ENCODE measurements around the gene NBAS. TPM values are rescaled to one million over a fixed set of nuclear protein-coding genes. Genes with fewer than 3 reads are reported as not detected.

Gene NBAS
- total and polyA plus RNA-seq, 9 of the 15 experiments (the other 6 are each of a cell fraction or from before 2014, with no cell fraction given): 15.3 to 94.4 (median 69.9) TPM

DNA sequence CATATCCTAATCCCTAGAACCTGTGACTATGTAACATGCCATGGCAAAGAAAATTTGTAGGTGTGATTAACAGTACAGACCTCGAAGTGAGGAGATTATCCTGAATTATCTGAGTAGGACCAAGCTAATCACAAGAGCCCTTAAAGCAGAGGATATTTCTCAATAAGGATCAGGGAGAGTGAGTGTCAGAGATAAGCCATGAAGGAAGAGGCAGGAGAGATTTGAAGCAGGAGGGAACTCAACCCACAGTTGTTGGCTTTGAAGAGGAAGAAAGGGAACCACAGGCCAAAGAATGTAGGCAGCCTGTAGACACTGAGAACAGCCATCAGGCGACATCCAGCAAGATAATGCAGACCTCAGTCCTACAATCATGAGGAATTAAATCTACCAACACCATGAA lies 229.3 kb downstream of the NBAS start:
- in situ Hi-C loops (cut with MboI) (no loop called here), intact Hi-C loops (cut with micrococcal nuclease) (no loop called here)
- H3K27ac ChIP-seq (ENCODE audit: extremely low read depth, low read depth, low read length): no peak overlapping the region
- H3K36me3 ChIP-seq (ENCODE audit: control insufficient read depth, insufficient read depth, low read length): peaks cover 71% of the 10 kb centered on the region
- H3K79me2 ChIP-seq (ENCODE audit: control insufficient read depth, insufficient read depth, low read length): no peaks in the 10 kb centered on the region
- 11% methylated on average over 2 of the region's 2 CpGs for WGBS (ENCODE audit: insufficient coverage, low coverage, missing lambda C conversion rate)
- TF ChIP-seq CBFA2T2 (conservative IDR thresholded peaks at IDR 0.05) (peak; percentile 55), MTA2 (IDR thresholded peaks at IDR 0.05; ENCODE audit: low read depth) (0 out of 2 replicates have a peak, but pooled peaks have one; percentile 16), TCF3 (CRISPR knock-in tag; IDR thresholded peaks at IDR 0.05) (peak; percentile 68), FUS (optimal IDR thresholded peaks at IDR 0.05; ENCODE audit: low read depth, low read length) (no peak), ZNF217 (CRISPR knock-in tag; IDR thresholded peaks at IDR 0.05) (no peak), TEAD4 (IDR thresholded peaks at IDR 0.05; ENCODE audit: low read length) (peak; percentile 54; the same call in 1 of the 2 replicates), TEAD4 (CRISPR knock-in tag; IDR thresholded peaks at IDR 0.05; ENCODE audit: borderline replicate concordance) (no peak), CEBPB (tag; IDR thresholded peaks at IDR 0.05) (peak; percentile 57), ZNF232 (CRISPR knock-in tag; IDR thresholded peaks at IDR 0.05) (no peak), TAL1 (IDR thresholded peaks at IDR 0.05) (peak; percentile 50; the same call in 1 of the 2 replicates), NUFIP1 (IDR thresholded peaks at IDR 0.05; ENCODE audit: partially characterized antibody) (no peak), NCOA2 (IDR thresholded peaks at IDR 0.05; ENCODE audit: partially characterized antibody in 2 of 2) (no peak), GTF2F1 (IDR thresholded peaks at IDR 0.05; ENCODE audit: low read depth, low read length) (no peak), EHMT2 (IDR thresholded peaks at IDR 0.05) (peak; percentile 75; the same call in 1 of the 2 replicates), CBFA2T3 (IDR thresholded peaks at IDR 0.05) (peak; percentile 81), KDM1A (IDR thresholded peaks at IDR 0.05) (peak in 1 of 2 experiments; percentile 45; a peak in 1 of 4 replicates), ARID1B (IDR thresholded peaks at IDR 0.05) (peak; percentile 68), RCOR1 (IDR thresholded peaks at IDR 0.05; ENCODE audit: borderline replicate concordance in 1 of 2, low read depth in 2 of 2, low read length in 2 of 2) (0 out of 4 replicates have a peak, but pooled peaks of 1 of the 2 experiments have one; percentile 23), TRIM24 (IDR thresholded peaks at IDR 0.05) (0 out of 4 replicates have a peak, but pooled peaks of 1 of the 2 experiments have one; percentile 47), DPF2 (IDR thresholded peaks at IDR 0.05) (peak; percentile 44; the same call in 1 of the 2 replicates), CTBP1 (IDR thresholded peaks at IDR 0.05; ENCODE audit: borderline replicate concordance) (no peak), KLF16 (IDR thresholded peaks at IDR 0.05) (0 out of 2 replicates have a peak, but pooled peaks have one; percentile 8)
- TF ChIP-seq, protein P1, sequence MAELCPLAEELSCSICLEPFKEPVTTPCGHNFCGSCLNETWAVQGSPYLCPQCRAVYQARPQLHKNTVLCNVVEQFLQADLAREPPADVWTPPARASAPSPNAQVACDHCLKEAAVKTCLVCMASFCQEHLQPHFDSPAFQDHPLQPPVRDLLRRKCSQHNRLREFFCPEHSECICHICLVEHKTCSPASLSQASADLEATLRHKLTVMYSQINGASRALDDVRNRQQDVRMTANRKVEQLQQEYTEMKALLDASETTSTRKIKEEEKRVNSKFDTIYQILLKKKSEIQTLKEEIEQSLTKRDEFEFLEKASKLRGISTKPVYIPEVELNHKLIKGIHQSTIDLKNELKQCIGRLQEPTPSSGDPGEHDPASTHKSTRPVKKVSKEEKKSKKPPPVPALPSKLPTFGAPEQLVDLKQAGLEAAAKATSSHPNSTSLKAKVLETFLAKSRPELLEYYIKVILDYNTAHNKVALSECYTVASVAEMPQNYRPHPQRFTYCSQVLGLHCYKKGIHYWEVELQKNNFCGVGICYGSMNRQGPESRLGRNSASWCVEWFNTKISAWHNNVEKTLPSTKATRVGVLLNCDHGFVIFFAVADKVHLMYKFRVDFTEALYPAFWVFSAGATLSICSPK (IDR thresholded peaks at IDR 0.05; ENCODE audit: borderline replicate concordance): no peak
- ChIA-PET POLR2A (interaction anchor here (1.1 kb wide), 1 partner anchor 18 kb away, joined by 4 read pairs; no protein-coding TSS in a partner anchor), CTCF (ENCODE audit: low intra/inter-chr PET ratio) (no interaction called here)
- H2AFZ ChIP-seq (ENCODE audit: low read depth, low read length): no peak overlapping the region
- ATAC-seq (peak; percentile 62), FAIRE-seq (no peak), DNase-seq (ENCODE audit: extremely low read depth in 1 of 4, low spot score in 3 of 4) (peak in 2 of 4 experiments; percentile 17 to 49)
- no peaks in the 10 kb centered on the region for H3K27me3 ChIP-seq (ENCODE audit: control insufficient read depth in 2 of 2, insufficient read depth in 2 of 2, low read length in 2 of 2)
- peaks cover 0 to 15% of the 10 kb centered on the region in 2 experiments; a peak in 2 of 5 replicates for H3K4me1 ChIP-seq (replicated peaks in 1 of 2; ENCODE audit: control insufficient read depth in 2 of 2, insufficient read depth in 2 of 2, low read length in 2 of 2)
- H3K4me2 ChIP-seq (ENCODE audit: insufficient read depth, low read length): no peak overlapping the region
- no peaks in the 10 kb centered on the region for H3K9me3 ChIP-seq (replicated peaks; ENCODE audit: control insufficient read depth, insufficient read depth, low read depth, low read length)
- BruUV-seq (replicated peaks): no TSS peak
- H3K9me1 ChIP-seq (ENCODE audit: control insufficient read depth, insufficient read depth, low read length): no peaks in the 10 kb centered on the region
- no peak overlapping the region for H3K9ac ChIP-seq (ENCODE audit: insufficient read depth in 1 of 2, low read depth in 2 of 2, low read length in 2 of 2)
- H3K4me3 ChIP-seq: no peak overlapping the region
- H4K20me1 ChIP-seq (replicated peaks; ENCODE audit: control insufficient read depth, insufficient read depth, low read length): no peaks in the 10 kb centered on the region

Data from K562 (cell line).